Cerebellar cortex (tissue), 1 donor: ENCODE data around the gene RANBP10.
"Not testable (repeated sequence)": the region's sequence is repeated elsewhere in the genome, so short reads cannot be mapped to it uniquely, and the experiment has no call there.

ENCODE experiments used
- DNase-seq: peaks from one replicate; pipeline ENCODE4 v3.0.0-alpha.2; 2015; ENCODE audit warnings: low spot score

RANBP10 gene

DNA sequence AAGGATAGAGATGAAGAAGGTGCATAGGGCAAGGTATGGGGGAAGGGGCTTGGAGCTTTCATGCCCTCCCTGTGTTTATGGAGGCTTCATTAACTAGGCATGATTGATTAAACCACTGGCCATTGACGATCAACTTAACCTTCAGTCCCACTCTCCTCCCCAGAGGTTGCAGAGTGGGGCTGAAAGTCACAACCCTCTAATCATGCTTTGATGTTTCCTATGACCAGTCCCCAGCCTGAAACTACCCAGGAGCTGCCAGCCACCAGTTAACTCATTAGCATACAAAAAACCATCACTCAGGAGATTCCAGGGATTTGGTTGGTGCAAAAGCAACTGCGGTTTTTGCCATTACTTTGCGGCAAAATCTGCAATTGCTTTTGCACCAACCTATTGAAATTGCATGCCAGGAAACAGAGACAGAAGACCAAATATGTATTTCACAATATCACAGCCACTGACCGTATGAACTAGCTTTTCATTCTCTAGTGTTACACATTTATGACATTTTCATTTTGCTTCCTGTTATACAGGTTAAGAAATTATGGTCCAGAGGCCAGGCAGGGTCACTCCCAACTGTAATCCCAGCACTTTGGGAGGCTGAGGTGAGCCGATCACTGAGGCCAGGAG lies 92.6 kb downstream of the RANBP10 start:
- DNase-seq: no peak

DNA sequence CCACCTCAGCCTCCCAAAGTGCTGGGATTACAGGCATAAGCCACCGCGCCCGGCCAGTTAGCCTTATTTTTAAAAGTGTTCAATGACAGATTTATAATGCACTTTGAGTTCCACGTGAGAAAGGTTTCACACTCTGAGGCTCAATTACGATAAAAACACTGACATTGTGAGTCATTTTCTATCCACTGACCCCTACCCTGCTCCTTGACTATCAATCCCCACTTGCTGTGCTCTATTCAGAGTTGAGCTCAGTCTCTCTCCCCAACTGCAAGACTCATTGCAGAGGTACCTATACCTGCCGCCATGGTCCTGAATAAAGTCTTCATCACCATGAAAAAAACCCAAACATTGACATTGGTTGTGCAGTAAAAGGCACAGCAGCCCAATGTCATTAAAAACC lies 95.8 kb downstream of the RANBP10 start:
- no peak for DNase-seq

DNA sequence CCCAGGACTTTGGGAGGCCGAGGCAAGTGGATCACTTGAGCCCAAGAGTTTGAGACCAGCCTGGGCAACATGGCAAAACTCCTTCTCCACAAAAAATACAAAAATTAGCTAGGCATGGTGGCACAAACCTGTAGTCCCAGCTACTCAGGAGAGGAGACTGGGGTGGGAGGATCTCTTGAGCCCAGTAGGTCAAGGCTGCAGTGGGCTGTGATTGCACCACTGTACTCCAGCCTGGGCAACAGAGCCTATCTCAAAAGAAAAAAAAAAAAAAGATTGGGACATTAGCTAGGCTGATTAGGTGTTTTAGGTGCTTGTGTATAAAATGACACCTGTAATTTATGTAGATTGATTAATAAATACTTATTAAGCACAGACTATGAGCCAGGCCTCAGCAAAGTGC lies 97.3 kb downstream of the RANBP10 start:
- no peak for DNase-seq

DNA sequence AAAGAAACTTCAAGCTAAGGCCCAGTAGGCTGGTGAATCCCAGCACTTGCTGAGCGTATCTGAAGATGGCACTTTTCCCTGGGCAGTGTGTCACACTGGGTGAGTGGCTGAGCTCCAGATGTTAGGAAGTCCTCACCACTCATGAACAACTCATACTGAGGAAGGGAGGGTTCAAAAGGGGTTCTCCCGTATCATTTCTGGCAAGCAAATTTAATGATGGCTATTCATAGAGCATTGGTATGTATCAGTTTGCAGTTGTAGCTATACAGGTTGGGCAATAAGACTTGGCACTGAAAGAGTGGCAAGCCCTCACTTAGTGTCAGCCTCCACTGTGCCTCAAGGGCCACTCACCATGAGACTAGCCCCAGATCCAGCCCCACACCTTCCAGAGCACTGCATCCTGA lies 98.0 kb downstream of the RANBP10 start:
- DNase-seq: no peak

DNA sequence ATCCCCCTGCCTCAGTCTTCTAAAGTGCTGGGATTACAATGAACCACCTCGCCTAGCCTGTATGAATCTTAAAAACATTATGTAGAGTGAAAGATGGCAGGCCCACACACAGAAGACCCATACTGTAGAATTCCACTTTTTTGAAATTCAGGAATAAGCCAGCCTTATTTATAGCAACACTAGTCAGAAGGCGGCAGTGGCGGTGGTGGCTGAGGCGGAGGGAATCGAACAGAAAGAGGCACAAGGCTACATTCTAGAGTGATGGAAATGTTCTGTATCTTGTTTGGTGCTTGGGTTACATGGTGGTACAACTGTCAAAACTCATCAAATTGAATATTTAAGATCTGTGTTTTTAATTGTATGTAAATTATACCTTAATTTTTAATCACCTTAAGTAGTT lies 98.6 kb downstream of the RANBP10 start:
- no peak for DNase-seq

DNA sequence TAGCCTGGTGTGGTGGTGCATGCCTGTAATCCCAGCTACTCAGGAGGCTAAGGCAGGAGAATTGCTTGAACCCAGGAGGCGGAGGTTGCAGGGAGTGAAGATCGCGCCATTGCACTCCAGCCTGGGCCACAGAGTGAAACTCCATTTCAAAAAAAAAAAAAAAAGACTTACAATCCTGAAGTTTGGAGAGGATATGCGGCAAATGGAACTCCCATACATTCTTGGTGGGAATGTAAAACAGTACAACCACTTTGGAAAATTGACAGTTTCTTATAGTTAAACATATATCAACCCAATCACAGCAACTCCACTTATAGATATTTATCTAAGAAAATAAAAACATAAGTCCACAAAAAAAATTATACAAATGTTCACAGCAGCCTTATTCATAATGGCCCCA lies 99.2 kb downstream of the RANBP10 start:
- no peak for DNase-seq

DNA sequence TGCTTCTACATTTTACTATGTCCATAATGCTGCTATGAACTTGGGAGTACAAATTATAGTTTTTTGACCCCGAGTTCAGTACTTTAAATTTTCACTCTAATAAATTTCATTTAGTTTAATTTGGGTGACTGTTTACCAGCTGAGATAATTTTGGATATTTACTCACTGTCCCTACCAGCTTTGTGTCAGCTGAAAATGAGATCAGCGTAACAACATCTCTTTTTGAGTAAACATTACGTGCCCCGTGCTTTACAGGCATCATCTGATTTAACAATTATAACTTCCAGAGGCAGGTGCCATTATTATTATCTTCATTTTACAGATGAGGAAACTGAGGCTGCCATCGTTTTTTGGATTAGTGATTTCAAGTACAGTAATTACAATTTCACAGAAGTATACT lies 102.2 kb downstream of the RANBP10 start:
- no peak for DNase-seq

DNA sequence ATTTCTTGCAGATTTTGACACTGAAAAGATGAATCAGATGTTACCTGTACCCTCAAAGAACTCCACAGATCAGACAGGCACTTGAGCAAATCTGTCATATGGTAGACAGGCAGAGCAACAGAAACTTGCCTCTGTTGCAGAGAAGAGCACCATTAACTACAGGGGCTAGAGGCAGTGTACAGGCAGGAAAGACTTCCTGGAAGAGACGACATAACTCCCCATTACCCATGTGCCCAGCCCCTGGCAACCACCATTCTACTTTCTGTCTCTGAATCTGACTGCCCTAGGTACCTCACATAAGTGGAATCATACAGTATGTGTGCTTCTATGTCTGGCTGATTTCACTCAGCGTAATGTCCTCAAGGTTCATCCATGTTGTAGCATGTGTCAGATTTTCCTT lies 102.7 kb downstream of the RANBP10 start:
- no peak for DNase-seq

DNA sequence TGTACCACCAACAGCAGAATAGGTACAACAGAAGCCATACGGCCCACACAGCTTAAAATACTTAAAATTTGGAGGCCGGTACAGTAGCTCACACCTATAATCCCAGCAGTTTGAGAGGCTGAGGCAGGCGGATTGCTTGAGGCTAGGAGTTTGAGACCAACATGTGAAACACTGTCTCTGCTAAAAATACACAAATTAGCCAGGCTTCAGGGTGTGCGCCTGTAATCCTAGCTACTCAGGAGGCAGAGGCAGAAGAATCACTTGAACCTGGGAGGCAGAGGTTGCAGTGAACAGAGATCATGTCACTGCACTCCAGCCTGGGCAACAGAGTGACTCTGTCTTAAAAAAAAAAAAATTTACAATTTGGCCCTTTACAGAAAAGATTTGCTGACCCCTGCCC lies 104.2 kb downstream of the RANBP10 start:
- DNase-seq: no peak

DNA sequence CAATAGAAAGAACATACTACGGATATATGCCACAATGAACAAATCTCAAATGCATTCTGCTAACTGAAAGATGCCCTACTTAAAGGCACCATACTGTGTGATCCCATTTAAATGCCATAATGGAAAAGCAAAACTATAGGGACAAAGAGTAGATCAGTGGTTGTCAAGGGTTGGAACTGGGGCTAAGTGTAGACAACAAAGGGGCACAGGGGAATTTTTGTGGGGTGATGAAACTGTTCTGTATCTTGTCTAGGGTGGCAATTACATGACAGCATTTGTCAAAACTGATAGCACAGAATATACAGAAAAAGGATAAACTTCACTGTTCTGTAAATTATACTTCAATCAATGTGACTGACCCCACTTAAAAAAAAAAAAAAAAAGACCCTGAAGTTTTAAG lies 104.9 kb downstream of the RANBP10 start:
- DNase-seq: no peak

DNA sequence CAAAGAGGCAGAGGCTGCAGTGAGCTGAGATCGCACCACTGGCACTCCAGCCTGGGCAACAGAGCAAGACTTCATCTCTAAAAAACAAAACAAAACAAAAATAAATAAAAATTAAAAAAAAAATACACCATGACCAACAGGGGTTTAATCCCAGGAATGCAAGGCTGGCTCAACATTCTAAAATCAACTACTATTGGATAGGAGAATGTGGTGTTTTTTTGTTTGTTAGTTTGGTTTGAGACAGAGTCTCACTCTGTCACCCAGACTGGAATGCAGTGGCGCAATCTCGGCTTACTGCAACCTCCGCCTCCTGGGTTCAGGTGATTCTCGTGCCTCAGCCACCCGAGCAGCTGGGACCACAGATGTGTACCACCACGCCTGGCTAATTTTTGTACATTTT lies 107.1 kb downstream of the RANBP10 start:
- no peak for DNase-seq

DNA sequence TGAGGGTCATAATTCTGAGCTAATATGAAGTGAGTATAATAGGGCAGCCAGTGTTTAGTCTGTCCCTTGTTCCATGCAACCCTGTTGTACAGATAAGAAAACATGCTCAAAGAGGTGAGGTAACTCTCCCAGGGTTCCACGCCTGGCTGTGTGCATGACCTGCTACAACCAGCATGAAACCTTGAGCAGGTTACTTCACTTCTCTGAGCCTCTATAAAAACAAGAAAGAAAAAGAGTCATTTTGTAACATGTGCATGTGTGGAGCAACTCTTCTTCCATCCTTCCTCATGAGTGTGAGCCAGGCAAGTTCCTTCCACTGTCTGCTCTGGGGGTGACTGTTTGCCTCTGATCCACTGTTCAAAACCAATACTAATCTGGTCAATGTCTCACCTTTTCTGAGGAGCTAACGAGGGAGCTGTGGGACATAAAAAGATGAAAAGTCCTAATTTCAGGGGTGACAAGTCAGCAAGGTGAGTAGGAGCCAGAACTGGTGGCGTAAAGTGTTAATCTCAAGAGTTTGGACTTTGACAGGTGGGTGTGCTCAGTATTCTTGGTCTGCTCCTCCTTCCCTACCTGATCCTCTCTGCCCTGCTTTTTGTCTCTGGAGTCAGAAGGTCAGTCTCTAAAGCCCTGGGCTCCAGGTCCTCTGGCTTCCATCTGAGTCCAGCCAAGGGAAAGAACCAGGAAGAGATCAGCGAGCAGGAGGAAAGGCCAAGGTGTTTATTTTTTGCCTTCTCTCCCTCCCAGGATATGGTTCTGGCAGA lies 108.8 kb downstream of the RANBP10 start:
- no peak for DNase-seq

DNA sequence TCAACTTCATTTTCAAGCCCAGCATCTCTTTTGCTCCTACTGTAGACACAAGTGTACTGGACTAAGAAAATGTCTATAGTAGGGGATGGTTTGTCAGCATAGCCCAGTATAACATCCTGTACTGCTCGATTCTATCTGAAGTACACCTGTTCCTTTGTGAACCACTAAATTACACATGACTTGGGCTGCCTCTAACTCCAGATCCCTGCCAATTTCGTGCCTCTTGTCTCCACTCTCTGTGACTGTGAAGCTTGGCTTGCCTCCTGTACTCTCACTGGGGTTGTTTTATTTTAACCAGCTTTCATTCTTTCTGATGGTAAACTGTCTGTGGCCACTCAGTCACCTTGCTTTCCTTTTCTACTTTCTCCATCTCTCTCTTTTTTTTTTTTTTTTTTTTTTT lies 111.7 kb downstream of the RANBP10 start:
- DNase-seq: peak; percentile 91

DNA sequence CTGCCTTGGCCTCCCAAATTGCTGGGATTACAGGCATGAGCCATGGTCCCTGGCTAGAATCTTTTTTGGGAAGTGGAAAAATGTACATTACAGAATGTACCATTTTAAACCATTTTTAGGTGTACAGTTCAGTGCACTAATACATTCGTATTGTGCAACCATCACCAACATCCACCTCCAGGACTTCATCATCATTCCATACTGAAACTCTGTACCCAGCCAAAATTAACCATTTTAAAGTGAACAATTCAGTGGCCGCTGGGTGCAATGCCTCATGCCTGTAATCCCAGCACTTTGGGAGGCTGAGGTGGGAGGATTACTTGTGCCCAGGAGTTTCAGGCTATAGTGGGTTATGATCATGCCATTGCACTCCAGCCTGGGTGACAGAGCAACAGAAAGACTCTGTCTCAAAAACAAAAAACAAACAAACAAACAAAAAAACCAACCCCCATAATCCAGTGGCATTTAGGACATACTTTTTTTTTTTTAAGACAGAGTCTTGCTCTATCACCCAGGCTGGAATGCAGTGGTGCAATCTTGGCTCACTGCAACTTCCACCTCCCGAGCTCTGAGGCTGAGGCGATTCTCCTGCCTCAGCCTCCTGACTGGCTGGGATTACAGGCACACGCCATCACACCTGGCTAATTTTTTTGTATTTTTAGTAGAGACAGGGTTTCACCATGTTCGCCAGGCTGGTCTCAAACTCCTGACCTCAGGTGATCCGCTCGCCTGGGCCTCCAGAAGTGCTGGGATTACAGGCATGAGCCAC lies 112.7 kb downstream of the RANBP10 start:
- DNase-seq: not testable (repeated sequence)

DNA sequence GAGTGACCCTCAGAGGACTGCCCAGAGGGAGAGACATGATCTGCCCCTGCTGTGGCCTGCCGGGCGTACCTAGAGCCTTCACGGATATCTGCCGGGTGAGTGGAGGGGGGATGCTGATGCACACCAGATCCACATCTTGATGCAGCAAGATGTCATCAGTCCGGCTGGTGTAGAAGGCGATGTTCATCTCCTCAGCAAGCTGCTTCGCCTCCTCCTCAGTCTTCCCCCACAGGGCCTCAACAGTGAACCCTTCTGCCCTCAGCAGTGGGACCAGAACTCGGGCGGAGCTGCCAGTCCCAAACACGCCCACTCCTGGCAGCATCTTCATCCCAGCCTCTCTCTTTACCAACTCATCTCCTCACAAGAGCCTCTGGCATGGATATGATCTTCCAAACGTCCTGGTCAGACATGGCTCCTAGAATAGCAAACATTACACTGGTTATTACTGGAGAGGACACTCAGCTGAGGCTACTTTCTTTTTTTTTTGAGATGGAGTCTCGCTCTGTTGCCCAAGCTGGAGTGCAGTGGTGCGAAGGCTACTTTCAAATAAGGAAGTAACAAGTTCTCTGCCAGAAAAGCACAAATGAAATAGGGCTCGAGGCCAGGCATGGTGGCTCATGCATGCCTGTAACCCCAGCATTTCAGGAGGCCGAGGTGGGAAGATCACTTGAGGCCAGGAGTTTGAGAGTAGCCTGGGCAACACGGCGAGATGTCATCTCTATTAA lies 120.8 kb downstream of the RANBP10 start:
- DNase-seq: no peak

DNA sequence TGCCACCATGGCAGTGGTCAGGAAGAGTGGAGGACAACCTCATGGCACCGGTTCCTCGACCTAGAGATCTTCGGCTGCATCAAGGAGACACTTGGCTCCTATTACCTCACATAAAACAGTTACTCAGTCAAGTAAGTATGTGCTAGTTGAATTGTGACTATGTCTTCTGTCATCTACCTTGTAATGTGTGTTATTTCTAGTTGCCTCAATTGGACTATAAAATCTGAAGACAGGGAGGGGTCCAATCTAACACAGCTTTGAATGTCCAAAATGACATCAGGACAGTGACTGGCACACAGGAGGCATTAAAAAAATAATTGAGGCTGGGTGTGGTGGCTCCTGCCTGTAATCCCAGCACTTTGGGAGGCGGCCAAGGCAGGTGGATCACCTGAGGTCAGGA lies 122.6 kb downstream of the RANBP10 start:
- no peak for DNase-seq

DNA sequence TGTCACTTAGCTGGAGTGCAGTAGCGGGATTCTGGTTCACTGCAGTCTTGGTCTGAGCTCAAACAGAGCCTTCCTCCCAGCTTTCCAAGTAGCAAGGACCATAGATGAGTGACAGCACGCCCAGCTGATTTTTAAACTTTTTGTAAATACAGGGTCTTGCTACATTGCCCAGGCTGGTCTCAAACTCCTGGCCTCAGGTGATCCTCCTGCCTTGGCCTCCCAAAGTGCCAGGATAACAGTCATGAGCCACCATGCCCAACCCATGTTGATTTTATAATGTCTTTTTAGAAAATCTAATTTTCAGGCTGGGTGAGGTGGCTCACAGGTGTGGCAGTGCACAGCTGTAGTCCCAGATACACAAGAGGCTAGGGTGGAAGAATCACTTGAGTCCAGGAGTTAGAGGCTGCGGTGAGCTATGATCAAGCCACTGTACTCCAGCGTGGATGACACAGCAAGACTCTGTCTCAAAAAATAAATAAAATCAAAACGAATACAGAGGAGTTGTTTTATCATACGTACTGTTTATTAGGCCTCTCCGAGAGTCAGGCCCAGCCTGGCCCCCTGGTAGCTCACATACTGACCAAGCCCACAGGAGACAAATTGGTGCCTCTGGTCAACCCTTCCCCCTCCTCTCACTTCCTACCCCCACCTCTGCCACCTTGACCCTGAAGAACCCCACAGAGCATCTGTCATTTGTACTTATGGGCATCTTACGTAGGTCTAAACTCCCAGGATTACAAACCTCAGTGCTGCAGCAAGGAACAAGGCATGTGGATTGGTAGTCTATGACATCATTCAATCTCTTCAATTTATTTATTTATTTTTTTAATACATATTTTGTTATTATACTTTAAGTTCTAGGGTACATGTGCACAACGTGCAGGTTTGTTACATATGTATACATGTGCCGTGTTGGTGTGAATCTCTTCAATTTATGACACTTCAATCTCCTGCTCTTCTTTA lies 126.1 kb downstream of the RANBP10 start:
- DNase-seq: no peak

DNA sequence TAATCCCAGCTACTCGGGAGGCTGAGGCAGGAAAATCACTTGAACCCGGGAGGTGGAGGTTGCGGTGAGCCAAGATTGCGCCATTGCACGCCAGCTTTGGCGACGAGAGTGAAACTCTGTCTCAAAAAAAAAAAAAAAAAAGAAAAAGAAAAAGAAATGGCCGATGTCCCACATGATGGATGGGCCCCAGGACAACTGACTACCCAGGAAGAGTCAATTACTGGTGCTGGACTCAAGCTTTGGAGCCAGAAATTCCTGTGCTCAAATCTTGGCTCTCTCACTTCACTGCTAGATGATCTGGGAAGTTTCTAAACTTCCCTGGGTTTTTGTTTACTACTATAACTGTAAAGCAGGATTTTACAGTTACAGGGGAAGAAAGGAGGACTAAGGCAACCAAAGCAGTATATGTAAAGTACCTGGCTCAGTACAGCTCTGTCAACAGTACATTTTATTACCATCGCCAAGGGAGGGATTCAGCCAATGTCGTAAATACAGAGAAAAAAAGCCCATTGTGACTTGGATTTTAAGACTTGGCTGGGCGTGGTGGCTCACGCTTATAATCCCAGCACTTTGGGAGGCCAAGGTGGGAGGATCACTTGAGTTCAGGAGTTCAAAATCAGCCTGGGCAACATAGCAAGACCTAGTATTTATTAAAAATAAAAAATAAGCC lies 127.9 kb downstream of the RANBP10 start:
- no peak for DNase-seq

DNA sequence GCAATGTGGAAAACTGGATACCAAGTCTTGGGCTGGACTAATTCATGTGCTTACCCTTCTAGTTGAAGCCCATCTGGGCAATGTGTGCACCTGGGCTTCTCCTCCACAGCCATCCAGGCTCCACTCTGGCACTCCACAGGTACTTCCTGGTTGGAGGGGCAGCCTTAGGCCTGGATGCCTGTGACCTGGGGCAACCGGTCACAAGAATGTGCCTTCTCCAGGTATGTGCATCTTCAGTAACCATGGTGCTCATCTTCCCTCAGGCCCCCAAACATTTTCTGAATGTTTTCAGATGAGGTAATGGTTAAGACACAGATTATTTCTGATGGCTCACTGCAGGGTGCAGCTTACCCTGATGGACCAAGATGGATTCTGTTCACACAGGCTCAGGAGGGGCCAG lies 128.6 kb downstream of the RANBP10 start:
- DNase-seq: no peak

DNA sequence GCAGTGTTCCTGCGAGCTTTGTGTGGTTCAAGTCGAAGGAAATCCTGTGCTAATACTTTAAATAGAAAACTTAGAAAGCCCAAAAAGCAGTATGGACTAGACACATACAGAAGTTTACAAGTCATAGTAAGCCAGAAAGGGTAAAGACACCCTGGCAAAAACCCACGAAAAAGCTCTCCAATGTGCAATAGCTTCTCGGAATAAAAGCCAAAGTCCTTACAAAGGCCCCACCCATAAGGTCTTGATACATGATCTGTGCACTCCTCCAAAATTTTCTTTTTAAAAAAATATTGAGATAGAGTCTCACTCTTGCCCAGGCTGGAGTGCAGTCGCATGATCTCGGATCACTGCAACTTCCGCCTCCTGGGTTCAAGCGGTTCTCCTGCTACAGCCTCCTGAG lies 129.4 kb downstream of the RANBP10 start:
- no peak for DNase-seq

DNA sequence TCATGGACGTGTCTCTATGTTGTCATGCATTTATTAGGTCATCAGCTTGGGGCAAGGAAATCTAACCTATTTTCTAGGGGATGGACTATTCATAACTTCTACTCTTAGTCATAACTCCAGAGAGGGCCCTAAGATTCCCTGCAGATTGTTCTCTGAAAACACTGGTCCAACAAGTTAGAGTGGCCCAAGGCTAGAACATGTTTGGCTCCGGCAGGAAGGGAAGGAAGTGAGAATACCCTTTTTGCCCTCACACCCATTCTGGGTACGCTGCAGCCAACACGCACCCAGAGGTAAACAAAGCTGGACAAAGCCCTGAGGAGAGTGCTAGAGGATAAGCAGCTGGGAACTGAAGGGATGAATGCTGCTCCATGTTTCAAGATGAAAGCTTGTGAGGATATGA lies 129.8 kb downstream of the RANBP10 start:
- DNase-seq: no peak
